Gastroesophageal sphincter (tissue), 3 donors: ENCODE measurements around the gene DUSP8.

Experiments
- CTCF ChIP-seq, 4 experiments: fragments of 200-600 bp in 2 of 4; fragments of 450-650 bp in 2 of 4; sonication (generic) in 1 of 4; IDR thresholded peaks; one replicate each; pipeline ENCODE4 v1.5.1; 2017 to 2019; ENCODE audit warnings: antibody characterized with exemption in 4 of 4, mild to moderate bottlenecking in 2 of 4, moderate library complexity in 2 of 4
- EP300 ChIP-seq: sonication (generic); formaldehyde crosslinking; IDR thresholded peaks from one replicate; pipeline ENCODE4 v1.6.1; 2017; ENCODE audit warnings: antibody characterized with exemption, mild to moderate bottlenecking
- POLR2A ChIP-seq, 2 donors: fragments of 450-650 bp; IDR thresholded peaks; one replicate each; pipeline ENCODE4 v1.6.1; 2017; ENCODE audit warnings: antibody characterized with exemption in 2 of 2, mild to moderate bottlenecking in 2 of 2, moderate library complexity in 1 of 2
- POLR2AphosphoS5 ChIP-seq: sonication (generic); formaldehyde crosslinking; IDR thresholded peaks from one replicate; pipeline ENCODE4 v1.6.1; 2017; ENCODE audit warnings: antibody characterized with exemption

GRCh38 chr11:1570531-1570895 lies 1.6 kb downstream of the DUSP8 start:
- no peak for TF ChIP-seq CTCF (IDR thresholded peaks at IDR 0.05)
- TF ChIP-seq POLR2AphosphoS5, result no peak
- TF ChIP-seq EP300, result no peak
- no peak for TF ChIP-seq POLR2A (IDR thresholded peaks at IDR 0.05)
